Measurements from ENCODE around the gene CMTM8.
A peak's percentile ranks its signal among the peaks of the same experiment; 100 is the strongest.
"Not testable (repeated sequence)": the region's sequence is repeated elsewhere in the genome, so short reads cannot be mapped to it uniquely, and the experiment has no call there.

The CMTM8 gene

DNA sequence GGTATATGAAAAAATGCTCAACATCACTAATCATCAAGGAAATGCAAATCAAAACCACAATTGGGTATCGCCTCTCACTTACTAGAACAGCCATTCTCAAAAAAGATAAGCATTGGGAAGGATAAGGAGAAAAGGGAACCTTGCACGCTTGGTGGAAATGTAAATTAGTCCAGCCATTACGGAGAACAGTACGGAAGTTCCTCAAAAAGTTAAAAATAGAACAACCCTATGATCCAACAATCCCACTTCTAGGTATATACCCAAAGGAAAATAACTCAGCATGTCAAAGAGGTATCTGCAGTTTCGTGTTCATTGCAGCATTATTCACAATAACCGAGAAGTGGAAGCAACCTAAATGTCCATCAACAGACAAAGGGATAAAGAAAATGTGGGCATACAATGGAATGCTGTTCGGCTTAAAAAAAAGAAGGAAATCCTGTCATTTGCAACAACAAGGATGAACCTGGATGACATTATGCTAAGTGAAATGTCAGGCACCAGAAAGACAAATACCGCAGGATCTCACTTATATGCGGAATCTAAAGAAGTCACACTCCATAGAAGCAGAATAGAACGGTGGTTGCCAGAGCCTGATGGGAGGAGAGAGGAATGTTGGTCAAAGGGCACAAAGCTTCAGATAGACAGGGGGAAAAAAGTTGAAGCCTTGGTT, 141.5 kb downstream of the CMTM8 start:
- no peak for TF ChIP-seq CTCF (IDR thresholded peaks at IDR 0.05; ENCODE audit: low read depth, low read length, missing control alignments)
- H3K27ac ChIP-seq = no peak overlapping the region
- DNase-seq = no peak
- in situ Hi-C loops (cut with HindIII; ENCODE audit: low pct_ligation_motif_present, low sequenced_read_pairs) = no loop called here
- H3K36me3 ChIP-seq (replicated peaks) = no peaks in the 10 kb centered on the region
- H3K27me3 ChIP-seq (replicated peaks) = no peaks in the 10 kb centered on the region
- H3K4me3 ChIP-seq (ENCODE audit: low read depth, low read length) = no peak overlapping the region

GRCh38 chr3:32381922-32382321, 143.4 kb downstream of the CMTM8 start:
- in situ Hi-C loops (cut with HindIII; ENCODE audit: low pct_ligation_motif_present, low sequenced_read_pairs) = no loop called here
- no peak for TF ChIP-seq CTCF (IDR thresholded peaks at IDR 0.05; ENCODE audit: low read depth, low read length, missing control alignments)
- no peak for DNase-seq
- Histone ChIP-seq H3K27me3 (replicated peaks) (no peaks in the 10 kb centered on the region), H3K27ac (no peak overlapping the region), H3K36me3 (replicated peaks) (no peaks in the 10 kb centered on the region), H3K4me3 (ENCODE audit: low read depth, low read length) (no peak overlapping the region)

GRCh38 chr3:32383136-32383711, 144.7 kb downstream of the CMTM8 start:
- TF ChIP-seq CTCF (IDR thresholded peaks at IDR 0.05; ENCODE audit: low read depth, low read length, missing control alignments) = no peak
- no peak overlapping the region for H3K27ac ChIP-seq
- in situ Hi-C loops (cut with HindIII; ENCODE audit: low pct_ligation_motif_present, low sequenced_read_pairs) = no loop called here
- no peaks in the 10 kb centered on the region for H3K36me3 ChIP-seq (replicated peaks)
- no peaks in the 10 kb centered on the region for H3K27me3 ChIP-seq (replicated peaks)
- no peak for DNase-seq
- no peak overlapping the region for H3K4me3 ChIP-seq (ENCODE audit: low read depth, low read length)

- Histone ChIP-seq H3K27ac (no peak overlapping the region), H3K36me3 (replicated peaks) (no peaks in the 10 kb centered on the region), H3K27me3 (replicated peaks) (no peaks in the 10 kb centered on the region), H3K4me3 (ENCODE audit: low read depth, low read length) (no peak overlapping the region)
- in situ Hi-C loops (cut with HindIII; ENCODE audit: low pct_ligation_motif_present, low sequenced_read_pairs) = no loop called here
- peak; percentile 73 for DNase-seq
- TF ChIP-seq CTCF (IDR thresholded peaks at IDR 0.05; ENCODE audit: low read depth, low read length, missing control alignments) = no peak
These were observed 146.5 kb downstream of the CMTM8 start for GRCh38 chr3:32384938-32385337.

DNA sequence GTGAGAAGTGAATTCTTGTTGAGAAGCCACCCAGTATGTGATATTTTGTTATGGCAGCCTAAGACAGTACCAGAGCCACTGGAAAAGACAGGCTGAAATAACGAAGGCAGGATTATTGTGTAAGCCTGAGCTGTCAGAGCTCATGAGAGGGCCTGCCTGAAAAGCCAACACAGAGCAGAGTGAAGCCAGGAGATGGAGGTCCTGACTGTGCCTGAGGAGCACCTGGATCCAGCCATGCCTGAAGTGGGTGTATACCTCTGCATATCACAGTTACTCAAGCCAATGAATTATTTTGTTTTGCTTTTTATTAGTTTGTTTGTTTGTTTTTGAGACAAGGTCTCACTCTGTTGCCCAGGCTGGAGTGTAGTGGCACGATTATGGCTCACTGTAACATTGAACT, 149.0 kb downstream of the CMTM8 start:
- Histone ChIP-seq H3K27ac (no peak overlapping the region), H3K4me3 (ENCODE audit: low read depth, low read length) (no peak overlapping the region), H3K36me3 (replicated peaks) (no peaks in the 10 kb centered on the region), H3K27me3 (replicated peaks) (no peaks in the 10 kb centered on the region)
- DNase-seq = no peak
- in situ Hi-C loops (cut with HindIII; ENCODE audit: low pct_ligation_motif_present, low sequenced_read_pairs) = no loop called here
- no peak for TF ChIP-seq CTCF (IDR thresholded peaks at IDR 0.05; ENCODE audit: low read depth, low read length, missing control alignments)

GRCh38 chr3:32389577-32389976, 151.1 kb downstream of the CMTM8 start:
- in situ Hi-C loops (cut with HindIII; ENCODE audit: low pct_ligation_motif_present, low sequenced_read_pairs); H3K27me3 ChIP-seq (replicated peaks); H3K4me3 ChIP-seq (ENCODE audit: low read depth, low read length); H3K27ac ChIP-seq; H3K36me3 ChIP-seq (replicated peaks): not testable (repeated sequence)
- DNase-seq = peak; percentile 11
